Stomach (tissue), 9 donors: ENCODE data around the gene SCARB1. TPM values are rescaled to one million over a fixed set of nuclear protein-coding genes. Genes with fewer than 3 reads are reported as not detected.

ENCODE experiments used
- DNase-seq, 2 donors: peaks; one replicate each; pipeline versions ENCODE4 v3.0.0 to v3.0.0-alpha.2; 2013 to 2019
- H3K27ac ChIP-seq, 5 donors: fragments of 200-600 bp in 4 of 5; sonication (generic) in 4 of 5; one replicate each; pipeline ENCODE4 v1.5.1; 2013 to 2019; ENCODE audit warnings: mild to moderate bottlenecking in 1 of 5, moderate library complexity in 1 of 5
- H3K27me3 ChIP-seq, 3 donors: fragments of 200-600 bp; sonication (generic); one replicate each; pipeline ENCODE4 v1.5.1; 2017 to 2019; ENCODE audit warnings: mixed run types in 1 of 3
- H3K36me3 ChIP-seq, 4 donors: fragments of 200-600 bp; sonication (generic); 1 replicate in 3 of 4; 2 replicates in 1 of 4; pipeline ENCODE4 v1.5.1; 2016 to 2019
- H3K4me1 ChIP-seq, 4 donors: fragments of 200-600 bp; sonication (generic); one replicate each; pipeline ENCODE4 v1.5.1; 2016 to 2019
- H3K4me3 ChIP-seq, 4 donors: fragments of 200-600 bp; sonication (generic) in 3 of 4; one replicate each; pipeline ENCODE4 v1.5.1; 2016 to 2019; ENCODE audit warnings: mild to moderate bottlenecking in 1 of 4
- H3K9me3 ChIP-seq, 4 donors: fragments of 200-600 bp; sonication (generic); one replicate each; pipeline ENCODE4 v1.5.1; 2016 to 2019
- CTCF ChIP-seq, 7 experiments: fragments of 450-650 bp in 4 of 7; fragments of 200-600 bp in 3 of 7; sonication (generic) in 3 of 7; IDR thresholded peaks; one replicate each; pipeline ENCODE4 v1.5.1; 2016 to 2019; ENCODE audit warnings: antibody characterized with exemption in 7 of 7, control low read depth in 2 of 7, mild to moderate bottlenecking in 1 of 7
- EP300 ChIP-seq: sonication (generic); formaldehyde crosslinking; IDR thresholded peaks from one replicate; pipeline ENCODE4 v1.6.1; 2017; ENCODE audit warnings: antibody characterized with exemption
- POLR2A ChIP-seq, 4 donors: fragments of 450-650 bp; IDR thresholded peaks; one replicate each; pipeline ENCODE4 v1.6.1; 2016; ENCODE audit warnings: antibody characterized with exemption in 4 of 4, control low read depth in 2 of 4, mild to moderate bottlenecking in 1 of 4, moderate library complexity in 1 of 4
- POLR2AphosphoS5 ChIP-seq, 3 donors: sonication (generic); formaldehyde crosslinking; IDR thresholded peaks; one replicate each; pipeline ENCODE4 v1.6.1; 2016; ENCODE audit warnings: antibody characterized with exemption in 3 of 3
- WGBS, 5 donors: extraction: QIAGEN DNeasy Blood & Tissue Kit in 3 of 5; methylation state at CpG; one replicate each; pipeline versions ENCODE4 v1.1.5 to v1.1.7; 2013 to 2018; 5-methylcytosine and 5-hydroxymethylcytosine counted together
- intact Hi-C: fragments of 100-400 bp; cut with DNase I; formaldehyde crosslinking; loops from one replicate; pipeline ENCODE4 v1.15.1; 2023; ENCODE audit warnings: low total_unique reads
- polyA plus RNA-seq, 3 donors: library from polyadenylated mRNA; stranded (reverse); fragments of 200-250 nt; gene quantifications; one replicate each; pipeline ENCODE4 v1.2.3, GENCODE V29; 2013
- total RNA-seq, 5 donors: library from RNA; depleted of rRNA; stranded (reverse); fragments of >200 nt; gene quantifications; one replicate each; pipeline versions ENCODE4 v1.1.0 to v1.2.3, GENCODE V29; 2014 to 2016
- donor health status: healthy with polysubstance abuse.
- donor health status: Bipolar disorder and iron deficiency.
- donor health status: healthy.

Gene SCARB1
- total and polyA plus RNA-seq, 8 donors: 2.9 to 63.7 (median 8.8) TPM

GRCh38 chr12:124822218-124822617 lies 41.4 kb downstream of the SCARB1 start:
- Histone ChIP-seq H3K27me3 (no peaks in the 10 kb centered on the region), H3K27ac (no peak overlapping the region), H3K4me1 (peaks cover 0 to 10% (median 4%) of the 10 kb centered on the region in 4 donors), H3K4me3 (no peak overlapping the region), H3K36me3 (no peaks in the 10 kb centered on the region), H3K9me3 (no peaks in the 10 kb centered on the region)
- TF ChIP-seq CTCF (IDR thresholded peaks at IDR 0.05) (no peak), EP300 (no peak), POLR2AphosphoS5 (IDR thresholded peaks at IDR 0.05) (no peak), POLR2A (IDR thresholded peaks at IDR 0.05) (no peak)
- WGBS, 5 donors: 95 to 99% (median 97%) methylated on average over 6 of the region's 6 CpGs
- intact Hi-C loops: no loop called here
- no peak for DNase-seq

GRCh38 chr12:124821252-124822200 lies 42.1 kb downstream of the SCARB1 start:
- 85 to 91% (median 86%) methylated on average over 16 of the region's 16 CpGs for WGBS, 5 donors

GRCh38 chr12:124820199-124820598 lies 43.5 kb downstream of the SCARB1 start:
- WGBS, 5 donors: 88 to 95% (median 93%) methylated on average over 8 to 9 of the region's 9 CpGs
- DNase-seq: no peak
- H3K4me3 ChIP-seq: no peak overlapping the region
- H3K4me1 ChIP-seq: peaks cover 0 to 10% (median 4%) of the 10 kb centered on the region in 4 donors
- intact Hi-C loops: no loop called here
- H3K27me3 ChIP-seq: no peaks in the 10 kb centered on the region
- TF ChIP-seq POLR2AphosphoS5 (IDR thresholded peaks at IDR 0.05) (no peak), POLR2A (IDR thresholded peaks at IDR 0.05) (no peak), CTCF (IDR thresholded peaks at IDR 0.05) (no peak), EP300 (no peak)
- peaks cover 0 to 8% (median 1%) of the 10 kb centered on the region in 4 donors for H3K36me3 ChIP-seq
- H3K9me3 ChIP-seq: no peaks in the 10 kb centered on the region
- no peak overlapping the region for H3K27ac ChIP-seq

More at GRCh38 chr12:124821252-124822200, 42.1 kb downstream of the SCARB1 start:
- DNase-seq: no peak
- H3K9me3 ChIP-seq: no peaks in the 10 kb centered on the region
- H3K4me1 ChIP-seq: peaks cover 0 to 10% (median 4%) of the 10 kb centered on the region in 4 donors
- H3K27ac ChIP-seq: no peak overlapping the region
- no peak overlapping the region for H3K4me3 ChIP-seq
- H3K27me3 ChIP-seq: no peaks in the 10 kb centered on the region
- H3K36me3 ChIP-seq: peaks cover 0 to 2% (median 0%) of the 10 kb centered on the region in 4 donors
- intact Hi-C loops: no loop called here
- TF ChIP-seq CTCF (IDR thresholded peaks at IDR 0.05): no peak
- TF ChIP-seq POLR2A (IDR thresholded peaks at IDR 0.05): no peak
- no peak for TF ChIP-seq EP300
- TF ChIP-seq POLR2AphosphoS5 (IDR thresholded peaks at IDR 0.05): no peak

GRCh38 chr12:124819525-124819924 lies 44.1 kb downstream of the SCARB1 start:
- peaks cover 0 to 15% (median 8%) of the 10 kb centered on the region in 4 donors for H3K36me3 ChIP-seq

More at GRCh38 chr12:124819525-124819924, 44.1 kb downstream of the SCARB1 start:
- no peak for DNase-seq
- intact Hi-C loops: no loop called here
- Histone ChIP-seq H3K27me3 (no peaks in the 10 kb centered on the region), H3K27ac (no peak overlapping the region), H3K4me1 (peaks cover 0 to 10% (median 4%) of the 10 kb centered on the region in 4 donors), H3K4me3 (no peak overlapping the region), H3K9me3 (no peaks in the 10 kb centered on the region)
- TF ChIP-seq CTCF (IDR thresholded peaks at IDR 0.05) (no peak), EP300 (no peak), POLR2A (IDR thresholded peaks at IDR 0.05) (no peak), POLR2AphosphoS5 (IDR thresholded peaks at IDR 0.05) (no peak)
- 94 to 97% (median 94%) methylated on average over 7 to 10 of the region's 10 CpGs for WGBS, 5 donors
